NCI-H2081 (cell line): Measurements from ENCODE around the gene SPRY4.
"Not testable (repeated sequence)": the region's sequence is repeated elsewhere in the genome, so short reads cannot be mapped to it uniquely, and the experiment has no call there.

Source experiments
- DNase-seq, 2 experiments: peaks; one replicate each; lab custom pipeline; 2025; lab: John Stamatoyannopoulos, UW

SPRY4 gene

GRCh38 chr5:142292808-142293207 is 32.0 kb downstream of the SPRY4 start:
- DNase-seq: no peak

GRCh38 chr5:142292249-142292648 is 32.6 kb downstream of the SPRY4 start:
- no peak for DNase-seq

DNA sequence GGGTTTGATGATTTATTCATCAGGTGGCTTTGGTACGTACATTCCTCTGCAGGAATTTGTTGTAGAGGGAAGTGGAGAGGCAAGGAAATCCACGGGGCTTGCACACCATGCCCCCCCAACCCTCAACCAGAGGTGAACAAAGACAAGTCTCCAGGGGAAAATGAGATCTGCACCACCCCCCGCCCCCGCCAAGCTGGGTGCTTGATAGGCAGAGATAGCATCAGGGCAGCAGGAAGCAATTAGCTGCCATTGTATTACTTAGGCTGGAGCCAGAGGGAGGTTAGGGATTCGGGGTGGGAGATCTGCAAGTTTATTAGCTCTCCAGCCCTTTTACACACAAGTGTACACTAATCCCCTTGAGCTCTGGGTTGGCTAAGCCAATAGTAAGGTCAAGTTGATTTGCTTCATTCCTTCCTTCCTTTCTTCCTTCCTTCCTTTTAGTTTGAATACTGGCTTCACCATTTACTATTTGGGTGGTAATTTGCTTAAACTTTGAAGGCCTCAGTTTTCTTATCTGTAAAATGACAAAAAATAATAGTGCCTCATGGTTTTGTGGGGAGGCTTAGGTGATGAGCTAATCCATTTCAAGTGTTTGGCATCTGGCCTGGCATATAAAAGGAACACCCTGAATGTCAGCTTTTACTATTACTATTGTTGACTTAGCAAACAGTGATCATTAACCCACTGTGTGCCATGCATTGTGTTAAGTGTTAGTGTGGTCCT is 34.1 kb downstream of the SPRY4 start:
- peak in 1 of 2 experiments; percentile 8 for DNase-seq

DNA sequence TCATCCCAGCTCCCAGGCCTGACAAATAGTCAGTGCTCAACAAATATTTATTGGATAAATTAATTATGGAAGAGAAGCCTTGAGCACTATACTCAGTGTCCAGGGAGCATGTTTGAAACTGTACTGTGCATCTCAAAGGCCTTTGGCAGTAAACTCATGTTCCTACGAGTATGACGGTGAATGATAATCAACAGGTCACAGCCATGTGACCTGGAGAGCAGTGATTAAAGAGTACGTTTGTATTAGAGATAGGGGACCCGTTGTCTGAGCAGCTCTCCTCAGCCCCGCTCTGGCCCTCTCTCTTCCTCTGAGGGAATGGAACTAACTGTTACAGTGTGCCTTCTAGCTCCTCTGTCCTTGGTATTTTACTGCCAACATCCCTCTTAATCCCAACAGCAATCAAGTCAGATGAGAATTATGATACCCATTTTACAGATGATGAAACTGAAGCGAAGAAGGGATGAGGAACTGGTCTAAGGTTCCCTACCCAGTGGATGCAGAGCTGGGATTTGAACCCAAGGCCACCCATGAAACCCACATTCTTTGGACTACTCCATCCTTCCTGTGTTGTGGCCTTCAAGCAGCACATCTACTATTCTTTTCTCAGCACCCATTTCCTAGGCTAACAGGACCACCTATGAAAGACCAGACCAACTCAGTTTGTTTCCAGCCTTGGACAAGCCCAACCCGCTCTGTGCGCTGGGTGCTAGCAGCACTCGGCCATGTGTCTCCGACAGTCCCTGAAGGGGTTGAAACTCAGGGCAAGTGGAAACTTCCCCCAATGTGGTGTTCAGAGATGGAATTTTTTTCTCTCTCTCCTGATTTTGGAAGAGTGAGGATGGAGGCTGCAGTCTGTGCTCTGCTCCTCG is 34.9 kb downstream of the SPRY4 start:
- DNase-seq: no peak

DNA sequence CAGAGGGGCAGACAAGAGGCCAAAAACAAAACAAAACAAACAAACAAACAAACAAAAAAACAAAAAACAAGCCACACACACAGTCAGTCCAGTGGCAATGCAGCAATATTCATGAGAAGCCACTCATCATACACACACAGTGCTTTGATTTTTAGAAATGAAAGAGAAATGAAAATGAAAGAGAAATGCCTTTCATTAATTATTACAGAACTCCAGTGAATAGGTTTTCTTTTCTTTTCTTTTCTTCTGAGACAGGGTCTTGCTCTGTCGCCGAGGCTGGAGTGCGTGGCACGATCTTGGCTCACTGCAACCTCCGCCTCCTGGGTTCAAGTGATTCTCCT is 36.9 kb downstream of the SPRY4 start:
- no peak for DNase-seq

- no peak for DNase-seq
These were observed 37.5 kb downstream of the SPRY4 start for GRCh38 chr5:142287096-142287972.

DNA sequence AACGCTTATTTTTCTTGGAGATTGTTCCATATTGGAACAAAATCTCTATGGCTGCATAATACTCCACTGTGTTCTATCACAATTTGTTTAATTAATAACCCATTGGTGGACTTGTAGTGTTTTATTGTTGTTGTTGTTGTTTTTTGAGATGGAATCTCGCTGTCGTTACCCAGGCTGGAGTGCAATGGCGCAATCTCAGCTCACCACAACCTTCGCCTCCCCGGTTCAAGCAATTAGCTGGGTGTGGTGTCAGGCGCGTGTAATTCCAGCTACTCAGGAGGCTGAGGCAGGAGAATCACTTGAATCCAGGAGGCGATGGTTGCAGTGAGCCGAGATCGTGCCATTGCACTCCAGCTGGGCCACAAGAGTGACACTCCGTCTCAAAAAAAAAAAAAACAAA is 38.7 kb downstream of the SPRY4 start:
- no peak for DNase-seq

- no peak for DNase-seq
These were observed 41.5 kb downstream of the SPRY4 start for GRCh38 chr5:142283304-142283703.

- no peak for DNase-seq
These were observed 42.9 kb downstream of the SPRY4 start for GRCh38 chr5:142281966-142282365.

- no peak for DNase-seq
These were observed 43.8 kb downstream of the SPRY4 start for GRCh38 chr5:142281008-142281367.

DNA sequence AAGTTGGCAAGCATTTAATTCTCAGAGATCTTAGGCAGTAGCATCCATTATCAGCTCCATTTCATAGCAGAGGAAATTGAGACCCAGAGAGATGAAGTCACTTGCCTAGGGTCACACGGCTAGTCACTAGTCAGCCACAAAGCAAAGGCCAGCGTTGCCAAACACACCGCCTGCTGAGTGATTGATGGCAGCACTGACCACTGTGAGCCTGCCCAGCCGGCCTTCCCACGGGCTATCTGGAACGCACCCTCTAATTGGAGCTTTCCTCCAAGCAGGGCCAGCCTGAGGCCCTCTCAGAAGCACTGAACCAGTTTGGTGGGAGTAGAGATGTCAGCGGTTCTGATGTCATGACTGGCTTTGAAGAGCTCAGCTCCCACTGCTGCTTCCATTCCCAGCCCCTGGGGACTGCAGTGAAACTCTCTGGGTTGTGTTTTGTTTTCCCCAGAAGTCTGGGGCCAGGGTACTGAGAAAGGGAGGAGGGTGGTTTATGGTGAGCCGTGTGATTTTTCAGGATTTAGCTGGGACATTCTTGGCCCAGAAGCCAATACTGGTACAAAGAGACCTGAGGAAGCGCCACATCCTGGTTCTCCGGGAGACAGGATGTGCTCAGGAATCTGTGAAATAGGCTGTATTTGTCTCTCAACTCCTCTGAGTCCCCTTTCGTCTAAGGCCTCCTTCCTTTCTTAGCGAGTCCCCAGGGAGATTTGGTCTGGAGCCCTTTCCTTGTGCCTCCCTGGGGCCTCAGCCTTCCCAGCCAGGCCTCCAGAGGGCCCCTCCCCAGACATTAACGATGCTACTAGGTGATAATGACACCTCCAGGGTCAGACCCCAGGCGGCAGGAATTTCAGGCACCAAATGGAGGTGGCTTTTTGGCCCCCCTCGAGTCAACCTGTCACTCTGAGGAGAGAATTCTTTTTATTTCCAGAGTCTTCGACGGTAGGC is 44.5 kb downstream of the SPRY4 start:
- no peak for DNase-seq

DNA sequence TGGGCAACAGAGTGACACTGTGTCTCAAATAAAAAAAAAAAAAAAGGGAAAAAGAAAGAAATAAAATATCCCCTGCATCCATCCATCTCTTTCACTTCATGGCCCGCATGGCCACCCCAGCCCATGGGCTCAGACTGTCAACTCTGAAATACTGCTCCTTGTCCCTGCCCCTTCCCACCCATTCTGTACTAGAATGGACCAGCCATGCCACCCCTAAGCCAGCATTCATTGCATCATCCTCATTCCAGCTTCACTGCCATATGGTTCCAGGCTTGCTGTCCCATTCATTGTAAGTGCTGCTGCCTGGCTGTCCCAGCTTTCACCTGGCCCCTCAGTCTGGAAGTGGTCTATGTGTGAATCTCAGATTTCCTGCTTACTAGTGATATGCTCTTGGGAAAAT is 46.2 kb downstream of the SPRY4 start:
- DNase-seq: no peak

DNA sequence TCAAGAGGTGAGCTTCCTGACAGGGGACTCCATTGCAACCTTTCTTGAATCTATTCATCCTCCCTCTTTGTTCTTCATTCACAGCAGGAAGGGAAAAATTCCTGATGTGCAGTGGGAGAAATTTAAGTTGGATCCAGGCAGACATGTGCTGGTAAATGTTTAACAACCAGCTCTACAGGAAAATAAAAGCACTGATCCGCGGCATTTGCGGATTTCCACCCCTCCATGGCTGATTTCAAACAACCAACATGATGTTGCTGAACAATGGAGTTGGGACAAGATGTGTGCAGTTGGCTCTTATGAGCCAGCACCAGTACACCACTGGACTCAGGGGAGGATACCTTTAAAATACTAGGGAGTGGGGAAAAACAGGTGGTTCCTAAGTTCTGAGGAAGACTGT is 47.0 kb downstream of the SPRY4 start:
- DNase-seq: no peak

DNA sequence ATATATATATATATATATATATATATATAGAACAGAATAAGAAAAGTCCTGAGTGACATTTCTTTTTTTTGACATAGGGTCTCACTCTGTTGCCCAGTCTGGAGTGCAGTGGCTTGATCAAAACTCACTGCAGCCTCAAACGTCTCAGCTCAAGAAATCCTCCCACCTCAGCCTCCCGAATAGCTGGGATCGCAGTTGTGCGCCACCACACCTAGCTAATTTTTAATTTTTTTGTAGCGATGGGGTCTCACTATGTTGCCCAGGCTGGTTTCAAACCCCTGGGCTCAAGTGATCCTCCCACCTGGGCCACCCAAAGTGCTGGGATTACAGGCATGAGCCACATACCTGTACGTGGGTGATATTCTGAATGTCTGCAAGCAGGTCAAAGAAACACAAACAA is 48.3 kb downstream of the SPRY4 start:
- DNase-seq: no peak

GRCh38 chr5:142275496-142275895 is 49.3 kb downstream of the SPRY4 start:
- no peak for DNase-seq

GRCh38 chr5:142272596-142272995 is 52.2 kb downstream of the SPRY4 start:
- DNase-seq: not testable (repeated sequence)

- not testable (repeated sequence) for DNase-seq
These were observed 60.7 kb downstream of the SPRY4 start for GRCh38 chr5:142264084-142264483.

DNA sequence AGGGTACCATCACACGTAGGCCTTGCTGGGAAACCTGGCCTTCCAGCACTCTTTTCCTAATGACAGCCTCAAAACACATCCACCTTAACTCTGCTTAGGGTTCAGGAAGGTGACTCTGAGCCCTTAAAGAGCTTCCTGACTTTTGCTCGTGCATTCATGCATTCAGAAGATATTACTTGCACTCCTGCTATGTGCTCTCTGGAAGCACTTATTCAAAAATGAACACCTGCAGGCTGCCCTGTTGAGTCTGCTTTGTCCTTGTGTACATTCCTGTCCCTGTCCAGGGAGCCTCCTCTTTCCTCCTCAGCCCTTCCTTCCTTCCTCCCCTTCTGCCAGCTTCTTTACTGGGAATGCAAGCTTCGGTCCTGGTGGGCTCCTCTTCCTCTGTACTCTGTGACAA is 61.5 kb downstream of the SPRY4 start:
- no peak for DNase-seq

- no peak for DNase-seq
These were observed 62.1 kb downstream of the SPRY4 start for GRCh38 chr5:142262683-142263082.
